Measurements from ENCODE around the gene TTLL3. TPM values are rescaled to one million over a fixed set of nuclear protein-coding genes. Genes with fewer than 3 reads are reported as not detected.

The TTLL3 gene
- total and polyA plus RNA-seq, 2 donors (not counting 1 experiment from before 2014, with no cell fraction given): 84.5 to 168 TPM

GRCh38 chr3:9815986-9816385 lies 5.9 kb downstream of the TTLL3 start:
- ATAC-seq (ENCODE audit: low read depth) (no peak), DNase-seq (no peak)
- no peak overlapping the region for H3K4me3 Mint-ChIP-seq
- no peaks in the 10 kb centered on the region for H3K27me3 ChIP-seq (replicated peaks in 1 of 4; ENCODE audit: control extremely low read depth in 1 of 4, control insufficient read depth in 3 of 4, insufficient read depth in 4 of 4, low read length in 3 of 4)
- H3K36me3 ChIP-seq (replicated peaks in 1 of 2; ENCODE audit: control extremely low read depth in 1 of 2, control insufficient read depth in 1 of 2, extremely low read depth in 1 of 2, insufficient read depth in 2 of 2, low read length in 1 of 2): peaks cover 0 to 5% of the 10 kb centered on the region in 2 experiments
- peaks cover 0 to under 1% of the 10 kb centered on the region in 2 donors for H3K4me1 ChIP-seq (ENCODE audit: control insufficient read depth in 2 of 2, insufficient read depth in 2 of 2, low read length in 2 of 2)
- POLR2A ChIA-PET: no interaction called here
- no peak overlapping the region for H2AFZ ChIP-seq (ENCODE audit: insufficient read depth, low read depth, low read length, poor library complexity, severe bottlenecking)
- H4K20me1 ChIP-seq (ENCODE audit: control insufficient read depth, insufficient read depth, low read length, poor library complexity, severe bottlenecking): no peaks in the 10 kb centered on the region
- H3K9me3 ChIP-seq (ENCODE audit: control extremely low read depth in 1 of 3, control insufficient read depth in 2 of 3, insufficient read depth in 1 of 3, low read length in 2 of 3): no peaks in the 10 kb centered on the region
- intact Hi-C loops (cut with micrococcal nuclease): no loop called here
- CTCF ChIA-PET: no interaction called here
- H3K4me1 Mint-ChIP-seq: peaks cover 8% of the 10 kb centered on the region
- no peak overlapping the region for H3K4me3 ChIP-seq (ENCODE audit: control extremely low read depth in 1 of 5, extremely low read depth in 1 of 5, insufficient read depth in 1 of 5, low read depth in 2 of 5, low read length in 4 of 5)
- no peak overlapping the region for H3K9ac ChIP-seq (ENCODE audit: low read length)
- no peaks in the 10 kb centered on the region for H3K79me2 ChIP-seq (ENCODE audit: control insufficient read depth, insufficient read depth, low read length)
- no peak overlapping the region for H3K27ac ChIP-seq (ENCODE audit: low read length in 2 of 2)
- no peak overlapping the region for H3K27ac Mint-ChIP-seq
- WGBS (ENCODE audit: insufficient coverage): 94% methylated on average over 5 of the region's 9 CpGs
- TF ChIP-seq, protein P1, sequence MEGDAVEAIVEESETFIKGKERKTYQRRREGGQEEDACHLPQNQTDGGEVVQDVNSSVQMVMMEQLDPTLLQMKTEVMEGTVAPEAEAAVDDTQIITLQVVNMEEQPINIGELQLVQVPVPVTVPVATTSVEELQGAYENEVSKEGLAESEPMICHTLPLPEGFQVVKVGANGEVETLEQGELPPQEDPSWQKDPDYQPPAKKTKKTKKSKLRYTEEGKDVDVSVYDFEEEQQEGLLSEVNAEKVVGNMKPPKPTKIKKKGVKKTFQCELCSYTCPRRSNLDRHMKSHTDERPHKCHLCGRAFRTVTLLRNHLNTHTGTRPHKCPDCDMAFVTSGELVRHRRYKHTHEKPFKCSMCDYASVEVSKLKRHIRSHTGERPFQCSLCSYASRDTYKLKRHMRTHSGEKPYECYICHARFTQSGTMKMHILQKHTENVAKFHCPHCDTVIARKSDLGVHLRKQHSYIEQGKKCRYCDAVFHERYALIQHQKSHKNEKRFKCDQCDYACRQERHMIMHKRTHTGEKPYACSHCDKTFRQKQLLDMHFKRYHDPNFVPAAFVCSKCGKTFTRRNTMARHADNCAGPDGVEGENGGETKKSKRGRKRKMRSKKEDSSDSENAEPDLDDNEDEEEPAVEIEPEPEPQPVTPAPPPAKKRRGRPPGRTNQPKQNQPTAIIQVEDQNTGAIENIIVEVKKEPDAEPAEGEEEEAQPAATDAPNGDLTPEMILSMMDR (IDR thresholded peaks at IDR 0.05): no peak
- no peak for TF ChIP-seq EZH2 (IDR thresholded peaks at IDR 0.05; ENCODE audit: borderline replicate concordance, insufficient read depth, low read depth, low read length, poor library complexity, severe bottlenecking)
- H3K9me3 Mint-ChIP-seq (ENCODE audit: insufficient read depth): no peaks in the 10 kb centered on the region
- no peak overlapping the region for H3K4me2 ChIP-seq (replicated peaks; ENCODE audit: low read depth, low read length, poor library complexity, severe bottlenecking)
- no peaks in the 10 kb centered on the region for H3K27me3 Mint-ChIP-seq

- no peaks in the 10 kb centered on the region for H3K9me3 ChIP-seq (ENCODE audit: control extremely low read depth in 1 of 3, control insufficient read depth in 2 of 3, insufficient read depth in 1 of 3, low read length in 2 of 3)
- POLR2A ChIA-PET: interaction anchor here (0.7 kb wide), 1 partner anchor 326 kb away, joined by 3 read pairs; no protein-coding TSS in a partner anchor
Measured at GRCh38 chr3:9817436-9817835, 7.4 kb downstream of the TTLL3 start.

More at GRCh38 chr3:9817436-9817835, 7.4 kb downstream of the TTLL3 start:
- Histone ChIP-seq H3K36me3 (replicated peaks in 1 of 2; ENCODE audit: control extremely low read depth in 1 of 2, control insufficient read depth in 1 of 2, extremely low read depth in 1 of 2, insufficient read depth in 2 of 2, low read length in 1 of 2) (peaks cover 0 to 5% of the 10 kb centered on the region in 2 experiments), H3K4me2 (replicated peaks; ENCODE audit: low read depth, low read length, poor library complexity, severe bottlenecking) (no peak overlapping the region), H3K27me3 (replicated peaks in 1 of 4; ENCODE audit: control extremely low read depth in 1 of 4, control insufficient read depth in 3 of 4, insufficient read depth in 4 of 4, low read length in 3 of 4) (no peaks in the 10 kb centered on the region), H3K4me1 (ENCODE audit: control insufficient read depth in 2 of 2, insufficient read depth in 2 of 2, low read length in 2 of 2) (no peaks in the 10 kb centered on the region), H3K4me3 (ENCODE audit: control extremely low read depth in 1 of 5, extremely low read depth in 1 of 5, insufficient read depth in 1 of 5, low read depth in 2 of 5, low read length in 4 of 5) (no peak overlapping the region), H2AFZ (ENCODE audit: insufficient read depth, low read depth, low read length, poor library complexity, severe bottlenecking) (no peak overlapping the region), H3K27ac (ENCODE audit: low read length in 2 of 2) (no peak overlapping the region), H3K79me2 (ENCODE audit: control insufficient read depth, insufficient read depth, low read length) (no peaks in the 10 kb centered on the region), H3K9ac (ENCODE audit: low read length) (no peak overlapping the region), H4K20me1 (ENCODE audit: control insufficient read depth, insufficient read depth, low read length, poor library complexity, severe bottlenecking) (no peaks in the 10 kb centered on the region)
- CTCF ChIA-PET: no interaction called here
- Mint-ChIP-seq H3K4me3 (no peak overlapping the region), H3K4me1 (no peaks in the 10 kb centered on the region), H3K9me3 (ENCODE audit: insufficient read depth) (no peaks in the 10 kb centered on the region), H3K27ac (no peak overlapping the region), H3K27me3 (no peaks in the 10 kb centered on the region)
- ATAC-seq (ENCODE audit: low read depth) (no peak), DNase-seq (no peak)
- 98% methylated on average over 6 of the region's 6 CpGs for WGBS (ENCODE audit: insufficient coverage)
- TF ChIP-seq, protein P1 (IDR thresholded peaks at IDR 0.05): no peak
- TF ChIP-seq EZH2 (IDR thresholded peaks at IDR 0.05; ENCODE audit: borderline replicate concordance, insufficient read depth, low read depth, low read length, poor library complexity, severe bottlenecking): no peak
- intact Hi-C loops (cut with micrococcal nuclease): no loop called here
